ENCODE results near the gene C20orf202. TPM values are rescaled to one million over a fixed set of nuclear protein-coding genes. Genes with fewer than 3 reads are reported as not detected.

The C20orf202 gene
- total and polyA plus RNA-seq, 9 of the 15 experiments (the other 6 are each of a cell fraction or from before 2014, with no cell fraction given): 0.03 to 0.24 (median 0.15) TPM; not detected in 4

DNA sequence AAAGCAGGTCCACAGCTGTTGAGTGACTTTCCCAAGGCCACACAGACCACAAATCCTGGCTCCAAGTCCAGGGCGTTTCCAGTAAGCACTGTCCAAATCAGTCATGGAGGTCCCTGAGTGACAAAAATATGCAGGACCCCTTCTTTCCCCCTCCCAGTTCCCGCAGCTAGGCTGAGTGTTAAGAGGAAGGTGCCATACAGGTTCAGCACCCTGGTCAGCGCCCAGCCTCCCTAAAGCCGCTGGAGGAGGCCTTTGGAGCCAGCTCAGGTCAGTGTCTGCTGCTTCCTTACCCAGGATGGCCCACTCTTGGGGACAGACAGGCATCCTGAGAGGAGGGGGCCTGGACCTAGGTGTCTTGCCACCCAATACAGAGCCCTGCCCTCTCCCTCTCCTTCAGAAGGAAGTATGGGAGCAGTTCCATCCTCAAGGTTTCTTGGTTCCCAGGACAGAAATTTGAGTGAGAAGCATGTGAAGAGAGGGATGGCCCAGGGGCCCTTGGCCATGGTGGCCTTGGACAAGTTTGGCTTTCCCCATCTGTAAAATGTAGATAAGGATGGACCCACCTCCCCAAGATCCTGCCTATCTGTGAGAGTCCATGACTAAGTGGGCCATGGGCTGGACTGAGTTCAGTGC, 31.7 kb upstream of the C20orf202 start (continued):
- TF ChIP-seq, protein P1, sequence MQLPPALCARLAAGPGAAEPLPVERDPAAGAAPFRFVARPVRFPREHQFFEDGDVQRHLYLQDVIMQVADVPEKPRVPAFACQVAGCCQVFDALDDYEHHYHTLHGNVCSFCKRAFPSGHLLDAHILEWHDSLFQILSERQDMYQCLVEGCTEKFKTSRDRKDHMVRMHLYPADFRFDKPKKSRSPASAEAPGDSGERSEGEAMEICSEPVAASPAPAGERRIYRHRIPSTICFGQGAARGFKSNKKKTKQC (CRISPR knock-in tag; IDR thresholded peaks at IDR 0.05): peak; percentile 92
- TF ChIP-seq PML (IDR thresholded peaks at IDR 0.05; ENCODE audit: low read length) (no peak), GTF2A2 (tag; IDR thresholded peaks at IDR 0.05) (no peak), ZNF197 (CRISPR knock-in tag; IDR thresholded peaks at IDR 0.05; ENCODE audit: low read depth) (0 out of 2 replicates have a peak, but pooled peaks have one; percentile 45), THRAP3 (IDR thresholded peaks at IDR 0.05; ENCODE audit: borderline replicate concordance) (no peak), MCM5 (IDR thresholded peaks at IDR 0.05; ENCODE audit: low read depth) (no peak), MIER1 (IDR thresholded peaks at IDR 0.05; ENCODE audit: low read depth) (peak; percentile 94), TGIF2 (CRISPR knock-in tag; IDR thresholded peaks at IDR 0.05) (peak; percentile 78; the same call in 1 of the 2 replicates), NR2F6 (CRISPR knock-in tag; IDR thresholded peaks at IDR 0.05) (no peak), KLF16 (IDR thresholded peaks at IDR 0.05) (no peak), ZNF263 (CRISPR knock-in tag; IDR thresholded peaks at IDR 0.05; ENCODE audit: borderline replicate concordance) (0 out of 2 replicates have a peak, but pooled peaks have one; percentile 26), ZNF707 (CRISPR knock-in tag; conservative IDR thresholded peaks at IDR 0.05) (no peak), ETS2 (tag; IDR thresholded peaks at IDR 0.05; ENCODE audit: borderline replicate concordance, poor library complexity, severe bottlenecking) (no peak)
- TF ChIP-seq, protein P2, sequence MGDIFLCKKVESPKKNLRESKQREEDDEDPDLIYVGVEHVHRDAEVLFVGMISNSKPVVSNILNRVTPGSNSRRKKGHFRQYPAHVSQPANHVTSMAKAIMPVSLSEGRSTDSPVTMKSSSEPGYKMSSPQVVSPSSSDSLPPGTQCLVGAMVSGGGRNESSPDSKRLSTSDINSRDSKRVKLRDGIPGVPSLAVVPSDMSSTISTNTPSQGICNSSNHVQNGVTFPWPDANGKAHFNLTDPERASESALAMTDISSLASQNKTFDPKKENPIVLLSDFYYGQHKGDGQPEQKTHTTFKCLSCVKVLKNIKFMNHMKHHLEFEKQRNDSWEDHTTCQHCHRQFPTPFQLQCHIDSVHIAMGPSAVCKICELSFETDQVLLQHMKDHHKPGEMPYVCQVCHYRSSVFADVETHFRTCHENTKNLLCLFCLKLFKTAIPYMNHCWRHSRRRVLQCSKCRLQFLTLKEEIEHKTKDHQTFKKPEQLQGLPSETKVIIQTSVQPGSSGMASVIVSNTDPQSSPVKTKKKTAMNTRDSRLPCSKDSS (IDR thresholded peaks at IDR 0.05; ENCODE audit: low read depth, partially characterized antibody): no peak
- TF ChIP-seq, protein P3, sequence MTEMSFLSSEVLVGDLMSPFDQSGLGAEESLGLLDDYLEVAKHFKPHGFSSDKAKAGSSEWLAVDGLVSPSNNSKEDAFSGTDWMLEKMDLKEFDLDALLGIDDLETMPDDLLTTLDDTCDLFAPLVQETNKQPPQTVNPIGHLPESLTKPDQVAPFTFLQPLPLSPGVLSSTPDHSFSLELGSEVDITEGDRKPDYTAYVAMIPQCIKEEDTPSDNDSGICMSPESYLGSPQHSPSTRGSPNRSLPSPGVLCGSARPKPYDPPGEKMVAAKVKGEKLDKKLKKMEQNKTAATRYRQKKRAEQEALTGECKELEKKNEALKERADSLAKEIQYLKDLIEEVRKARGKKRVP (CRISPR knock-in tag; IDR thresholded peaks at IDR 0.05): no peak
- TF ChIP-seq, protein P4, sequence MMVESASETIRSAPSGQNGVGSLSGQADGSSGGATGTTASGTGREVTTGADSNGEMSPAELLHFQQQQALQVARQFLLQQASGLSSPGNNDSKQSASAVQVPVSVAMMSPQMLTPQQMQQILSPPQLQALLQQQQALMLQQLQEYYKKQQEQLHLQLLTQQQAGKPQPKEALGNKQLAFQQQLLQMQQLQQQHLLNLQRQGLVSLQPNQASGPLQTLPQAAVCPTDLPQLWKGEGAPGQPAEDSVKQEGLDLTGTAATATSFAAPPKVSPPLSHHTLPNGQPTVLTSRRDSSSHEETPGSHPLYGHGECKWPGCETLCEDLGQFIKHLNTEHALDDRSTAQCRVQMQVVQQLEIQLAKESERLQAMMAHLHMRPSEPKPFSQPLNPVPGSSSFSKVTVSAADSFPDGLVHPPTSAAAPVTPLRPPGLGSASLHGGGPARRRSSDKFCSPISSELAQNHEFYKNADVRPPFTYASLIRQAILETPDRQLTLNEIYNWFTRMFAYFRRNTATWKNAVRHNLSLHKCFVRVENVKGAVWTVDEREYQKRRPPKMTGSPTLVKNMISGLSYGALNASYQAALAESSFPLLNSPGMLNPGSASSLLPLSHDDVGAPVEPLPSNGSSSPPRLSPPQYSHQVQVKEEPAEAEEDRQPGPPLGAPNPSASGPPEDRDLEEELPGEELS (CRISPR knock-in tag; IDR thresholded peaks at IDR 0.05; ENCODE audit: borderline replicate concordance): peak; percentile 71; the same call in 1 of the 2 replicates
- TF ChIP-seq, protein P5, sequence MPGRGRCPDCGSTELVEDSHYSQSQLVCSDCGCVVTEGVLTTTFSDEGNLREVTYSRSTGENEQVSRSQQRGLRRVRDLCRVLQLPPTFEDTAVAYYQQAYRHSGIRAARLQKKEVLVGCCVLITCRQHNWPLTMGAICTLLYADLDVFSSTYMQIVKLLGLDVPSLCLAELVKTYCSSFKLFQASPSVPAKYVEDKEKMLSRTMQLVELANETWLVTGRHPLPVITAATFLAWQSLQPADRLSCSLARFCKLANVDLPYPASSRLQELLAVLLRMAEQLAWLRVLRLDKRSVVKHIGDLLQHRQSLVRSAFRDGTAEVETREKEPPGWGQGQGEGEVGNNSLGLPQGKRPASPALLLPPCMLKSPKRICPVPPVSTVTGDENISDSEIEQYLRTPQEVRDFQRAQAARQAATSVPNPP (IDR thresholded peaks at IDR 0.05; ENCODE audit: borderline replicate concordance, insufficient read depth, insufficient read length): no peak
- TF ChIP-seq, protein P6, sequence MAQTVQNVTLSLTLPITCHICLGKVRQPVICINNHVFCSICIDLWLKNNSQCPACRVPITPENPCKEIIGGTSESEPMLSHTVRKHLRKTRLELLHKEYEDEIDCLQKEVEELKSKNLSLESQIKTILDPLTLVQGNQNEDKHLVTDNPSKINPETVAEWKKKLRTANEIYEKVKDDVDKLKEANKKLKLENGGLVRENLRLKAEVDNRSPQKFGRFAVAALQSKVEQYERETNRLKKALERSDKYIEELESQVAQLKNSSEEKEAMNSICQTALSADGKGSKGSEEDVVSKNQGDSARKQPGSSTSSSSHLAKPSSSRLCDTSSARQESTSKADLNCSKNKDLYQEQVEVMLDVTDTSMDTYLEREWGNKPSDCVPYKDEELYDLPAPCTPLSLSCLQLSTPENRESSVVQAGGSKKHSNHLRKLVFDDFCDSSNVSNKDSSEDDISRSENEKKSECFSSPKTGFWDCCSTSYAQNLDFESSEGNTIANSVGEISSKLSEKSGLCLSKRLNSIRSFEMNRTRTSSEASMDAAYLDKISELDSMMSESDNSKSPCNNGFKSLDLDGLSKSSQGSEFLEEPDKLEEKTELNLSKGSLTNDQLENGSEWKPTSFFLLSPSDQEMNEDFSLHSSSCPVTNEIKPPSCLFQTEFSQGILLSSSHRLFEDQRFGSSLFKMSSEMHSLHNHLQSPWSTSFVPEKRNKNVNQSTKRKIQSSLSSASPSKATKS (CRISPR knock-in tag; IDR thresholded peaks at IDR 0.05): no peak
